Lung (tissue), 12 donors: Measurements from ENCODE around the gene RTL1. TPM values are rescaled to one million over a fixed set of nuclear protein-coding genes. Genes with fewer than 3 reads are reported as not detected.

Experiments used
- ATAC-seq: fragments of 200-7000 bp; cut with Tn5 transposase; one replicate; pipeline ENCODE4 v1.9.1; 2020; ENCODE audit warnings: moderate number of reproducible peaks; ENCODE audit not compliant: insufficient read depth, low FRiP score
- DNase-seq, 3 donors: peaks; one replicate each; pipeline ENCODE4 v3.0.0-alpha.2; 2013 to 2017
- H3K27ac ChIP-seq, 2 donors: one replicate each; pipeline ENCODE4 v1.5.1; 2013; ENCODE audit warnings: mild to moderate bottlenecking in 2 of 2, moderate library complexity in 2 of 2, control low read depth in 1 of 2, inconsistent platforms in 1 of 2, low read depth in 1 of 2, low read length in 1 of 2
- H3K27me3 ChIP-seq, 3 donors: one replicate each; pipeline ENCODE4 v1.5.1; 2013; ENCODE audit warnings: low read length in 2 of 3; ENCODE audit not compliant: control insufficient read depth in 3 of 3, insufficient read depth in 3 of 3
- H3K36me3 ChIP-seq, 4 donors: one replicate each; pipeline ENCODE4 v1.5.1; 2013; ENCODE audit warnings: low read length in 4 of 4, mild to moderate bottlenecking in 1 of 4, moderate library complexity in 1 of 4; ENCODE audit not compliant: control insufficient read depth in 4 of 4, insufficient read depth in 4 of 4
- H3K4me1 ChIP-seq, 5 donors: one replicate each; pipeline ENCODE4 v1.5.1; 2013; ENCODE audit warnings: low read length in 5 of 5, mild to moderate bottlenecking in 2 of 5, moderate library complexity in 1 of 5; ENCODE audit not compliant: control insufficient read depth in 5 of 5, insufficient read depth in 5 of 5
- H3K4me3 ChIP-seq: one replicate; pipeline ENCODE4 v1.5.1; 2013; ENCODE audit warnings: mild to moderate bottlenecking, control low read depth, moderate library complexity
- H3K9ac ChIP-seq, 2 donors: one replicate each; pipeline ENCODE4 v1.5.1; 2013; ENCODE audit warnings: low read length in 2 of 2, control low read depth in 1 of 2; ENCODE audit not compliant: insufficient read depth in 1 of 2
- H3K9me3 ChIP-seq, 4 donors: one replicate each; pipeline ENCODE4 v1.5.1; 2013; ENCODE audit warnings: low read length in 3 of 4, mild to moderate bottlenecking in 1 of 4, moderate library complexity in 1 of 4; ENCODE audit not compliant: control insufficient read depth in 4 of 4, insufficient read depth in 3 of 4
- CTCF ChIP-seq: IDR thresholded peaks from 2 replicates; pipeline ENCODE4 v1.5.1; 2012; ENCODE audit warnings: mild to moderate bottlenecking; ENCODE audit errors: control extremely low read depth, extremely low read depth
- WGBS, 2 donors: extraction: QIAGEN DNeasy Blood & Tissue Kit; methylation state at CpG; one replicate each; pipeline ENCODE4 v1.1.7; 2013; 5-methylcytosine and 5-hydroxymethylcytosine counted together
- polyA plus RNA-seq, 2 donors: library from polyadenylated mRNA; stranded (reverse); fragments of 200-250 nt; gene quantifications; one replicate each; pipeline ENCODE4 v1.2.1, GENCODE V29; 2013
- total RNA-seq, 2 donors: library from RNA; depleted of rRNA in 1 of 2; stranded (reverse); fragments of >200 nt in 1 of 2; gene quantifications; one replicate each; pipeline ENCODE4 v1.2.1, GENCODE V29; 2014 to 2021
- donor health status: control.
- donor health status: control.
- donor health status: Bipolar disorder and iron deficiency.
- donor health status: healthy.
- donor health status: DM: yes; HTN: yes; CAD: no.

Gene RTL1
- total and polyA plus RNA-seq, 4 donors, result 0.02 to 0.09 TPM; not detected in 2

DNA sequence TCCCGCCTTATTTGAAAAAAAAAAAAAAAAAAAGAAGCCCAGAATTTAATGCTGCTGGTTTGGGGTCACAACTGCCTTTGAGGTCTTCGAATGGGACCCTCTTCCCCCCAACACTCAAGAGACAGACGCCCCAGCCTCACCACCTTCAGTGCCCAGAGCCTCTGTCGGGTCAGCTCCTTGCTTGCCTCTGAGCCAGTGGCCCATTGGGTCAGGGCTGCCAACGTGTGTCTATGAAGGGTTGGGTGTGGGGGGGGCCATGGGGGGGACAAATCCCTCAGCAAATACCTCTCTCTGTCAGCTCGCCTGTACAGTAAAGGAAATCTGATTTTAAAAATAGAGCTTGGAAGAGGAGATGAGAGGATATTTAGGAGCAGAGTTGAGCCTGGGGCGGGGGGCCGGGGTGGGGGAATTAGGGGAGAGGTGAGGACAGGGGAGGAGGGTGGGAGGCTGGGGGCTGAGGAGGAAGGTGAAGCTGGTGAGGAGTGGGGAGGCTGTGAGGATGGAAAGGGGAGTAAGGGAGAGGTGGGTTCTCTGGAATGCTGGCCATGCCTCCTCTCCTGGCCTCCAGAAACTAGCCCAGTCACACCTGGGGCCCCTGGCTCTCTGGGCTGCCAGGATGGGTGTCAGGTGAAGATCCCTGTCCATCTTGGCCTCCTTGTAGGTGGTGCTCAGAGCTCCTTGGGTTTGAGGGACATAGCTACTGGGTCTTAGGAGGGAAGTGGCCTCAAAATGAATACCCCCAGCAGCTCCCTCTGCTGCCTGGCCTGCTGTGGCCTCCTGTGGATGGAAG is 13.3 kb downstream of the RTL1 start:
- H3K36me3 ChIP-seq, result peaks cover 0 to 7% (median 0%) of the 10 kb centered on the region in 4 donors
- H3K4me3 ChIP-seq, result no peak overlapping the region
- H3K9ac ChIP-seq, result no peak overlapping the region
- no peaks in the 10 kb centered on the region for H3K9me3 ChIP-seq
- peak in 1 of 3 donors; percentile 10 for DNase-seq
- no peak overlapping the region for H3K27ac ChIP-seq
- peaks cover 0 to 8% (median 0%) of the 10 kb centered on the region in 3 donors for H3K27me3 ChIP-seq
- no peak for ATAC-seq
- TF ChIP-seq CTCF, result no peak
- H3K4me1 ChIP-seq, result no peaks in the 10 kb centered on the region
- 86 to 90% methylated on average over 8 of the region's 8 CpGs for WGBS, 2 donors

DNA sequence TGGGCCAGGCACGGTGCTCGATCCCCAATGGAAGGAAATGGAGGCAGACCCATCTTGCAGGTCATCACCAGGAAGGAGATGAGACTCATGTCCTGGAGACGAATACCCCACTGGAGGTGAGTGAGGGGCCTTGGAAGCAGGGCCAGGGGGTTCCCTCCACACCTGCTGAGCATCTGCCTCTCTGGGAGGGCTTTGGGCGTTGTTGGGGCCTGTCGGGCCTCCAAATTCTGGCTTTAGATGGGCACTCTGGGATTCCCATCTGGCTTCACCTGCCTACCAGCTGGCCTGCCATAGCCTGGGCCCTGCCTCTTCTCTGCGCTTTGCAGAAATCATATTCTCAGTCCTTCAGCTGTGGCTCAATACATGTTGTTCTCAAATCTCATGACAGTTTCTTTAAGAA is 13.9 kb downstream of the RTL1 start:
- 93 to 97% methylated on average over 6 of the region's 6 CpGs for WGBS, 2 donors
- Histone ChIP-seq H3K9ac (no peak overlapping the region), H3K9me3 (no peaks in the 10 kb centered on the region), H3K4me3 (no peak overlapping the region), H3K36me3 (peaks cover 0 to 7% (median 0%) of the 10 kb centered on the region in 4 donors), H3K27ac (no peak overlapping the region), H3K27me3 (peaks cover 0 to 10% (median 0%) of the 10 kb centered on the region in 3 donors), H3K4me1 (no peaks in the 10 kb centered on the region)
- ATAC-seq, result no peak
- no peak for DNase-seq
- TF ChIP-seq CTCF, result no peak

DNA sequence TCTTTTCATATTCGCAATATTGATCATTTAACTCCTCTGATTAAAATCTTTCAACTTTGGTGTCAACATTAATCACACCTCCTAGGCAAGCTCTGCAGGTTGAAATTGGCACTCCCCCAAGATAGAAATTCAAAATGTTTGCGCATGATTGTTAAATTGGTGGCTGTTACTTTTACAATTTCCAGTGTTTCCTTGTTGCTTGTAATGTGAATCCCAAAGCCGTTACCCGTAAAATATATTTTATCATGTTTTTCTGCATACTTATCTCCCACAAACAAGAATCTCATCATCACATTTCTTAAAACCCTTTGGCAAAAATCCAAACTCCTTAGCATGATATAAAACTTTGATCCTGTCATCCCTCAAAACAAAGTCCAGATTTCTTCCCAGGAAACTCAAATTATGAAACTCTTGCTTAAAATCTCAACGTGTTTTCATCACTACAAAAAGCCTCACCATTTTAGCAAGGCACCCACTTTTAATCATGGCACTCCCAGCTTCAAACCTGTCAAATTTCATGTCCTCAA is 14.7 kb downstream of the RTL1 start:
- H3K4me3 ChIP-seq, result no peak overlapping the region
- H3K4me1 ChIP-seq, result no peaks in the 10 kb centered on the region
- WGBS, 2 donors, result 66 to 80% methylated on average over 5 of the region's 5 CpGs
- H3K36me3 ChIP-seq, result peaks cover 0 to 7% (median 3%) of the 10 kb centered on the region in 4 donors
- no peak for ATAC-seq
- no peak overlapping the region for H3K9ac ChIP-seq
- H3K27me3 ChIP-seq, result peaks cover 0 to 8% (median 0%) of the 10 kb centered on the region in 3 donors
- no peak for DNase-seq
- no peak for TF ChIP-seq CTCF
- H3K9me3 ChIP-seq, result no peaks in the 10 kb centered on the region
- H3K27ac ChIP-seq, result no peak overlapping the region
